A673 (cell line): ENCODE results near the gene TSR3. TPM values are rescaled to one million over a fixed set of nuclear protein-coding genes. Genes with fewer than 3 reads are reported as not detected.
A peak's percentile ranks its signal among the peaks of the same experiment; 100 is the strongest.

ENCODE experiments used
- BruUV-seq: library from RNA; stranded (reverse); fragments of 400-500 nt; replicated peaks from 2 replicates; lab custom pipeline; 2021; lab: Mats Ljungman, UMichigan
- CTCF ChIA-PET: fragments of 300-600 bp; sonication (Branson Sonifier 250); formaldehyde crosslinking; loops from one replicate; lab custom pipeline; 2022; ENCODE audit warnings: antibody characterized with exemption; lab: Charles Lee
- POLR2A ChIA-PET: fragments of 300-600 bp; sonication (Branson Sonifier 250); formaldehyde crosslinking; loops from one replicate; lab custom pipeline; 2022; ENCODE audit warnings: antibody characterized with exemption; ENCODE audit not compliant: low non-redundant PET; lab: Charles Lee
- DNase-seq: peaks from one replicate; pipeline ENCODE4 v3.0.0-alpha.2; 2015; ENCODE audit warnings: low spot score
- H3K27ac ChIP-seq: fragments of 200-600 bp; sonication (generic); 2 replicates; pipeline ENCODE4 v1.5.1; 2016; ENCODE audit warnings: mixed run types, low read depth, mild to moderate bottlenecking, mixed read lengths, antibody characterized with exemption, low read length; ENCODE audit not compliant: poor library complexity, severe bottlenecking
- H3K27me3 ChIP-seq: fragments of 200-600 bp; sonication (generic); replicated peaks from 2 replicates; pipeline ENCODE4 v1.6.1; 2017; ENCODE audit warnings: mixed run types, low read depth, mild to moderate bottlenecking, mixed read lengths, antibody characterized with exemption, low read length; ENCODE audit not compliant: insufficient read depth, poor library complexity
- H3K36me3 ChIP-seq: fragments of 200-600 bp; sonication (generic); 2 replicates; pipeline ENCODE4 v1.6.1; 2016; ENCODE audit warnings: mixed run types, mild to moderate bottlenecking, mixed read lengths, antibody characterized with exemption, low read length; ENCODE audit not compliant: insufficient read depth, poor library complexity, severe bottlenecking
- H3K4me1 ChIP-seq: fragments of 200-600 bp; sonication (generic); 2 replicates; pipeline ENCODE4 v1.6.1; 2017; ENCODE audit warnings: mixed run types, mild to moderate bottlenecking, mixed read lengths, antibody characterized with exemption, low read length; ENCODE audit not compliant: insufficient read depth, poor library complexity, severe bottlenecking
- H3K4me3 ChIP-seq: fragments of 200-600 bp; sonication (generic); 2 replicates; pipeline ENCODE4 v1.5.1; 2016; ENCODE audit warnings: low read depth, mixed run types, mild to moderate bottlenecking, mixed read lengths, low read length; ENCODE audit not compliant: poor library complexity, severe bottlenecking
- H3K9me3 ChIP-seq: fragments of 200-600 bp; sonication (generic); 2 replicates; pipeline ENCODE4 v1.6.1; 2016; ENCODE audit warnings: mixed run types, low read depth, mild to moderate bottlenecking, mixed read lengths, antibody characterized with exemption, low read length; ENCODE audit not compliant: poor library complexity, severe bottlenecking
- EZH2 ChIP-seq: fragments of 200-600 bp; sonication (generic); IDR thresholded peaks from 2 replicates; pipeline ENCODE4 v1.6.1; 2017; ENCODE audit warnings: borderline replicate concordance, low read depth, mild to moderate bottlenecking, mixed read lengths, antibody characterized with exemption, low read length; ENCODE audit not compliant: poor library complexity, severe bottlenecking
- intact Hi-C: fragments of 100-400 bp; cut with micrococcal nuclease; formaldehyde crosslinking; loops from one replicate; pipeline ENCODE4 v1.10.0; 2022; ENCODE audit not compliant: unreplicated experiment
- total RNA-seq: library from RNA; stranded (reverse); gene quantifications from 2 replicates; pipeline ENCODE4 v1.2.3, GENCODE V29; 2021
- TF ChIP-seq, protein P1 (sequence below): fragments of 300-800, 200-600 bp; sonication (generic); conservative IDR thresholded peaks from 2 replicates; pipeline ENCODE4 v1.5.1; 2017; ENCODE audit warnings: low read depth, mild to moderate bottlenecking, antibody characterized with exemption, low read length, moderate library complexity, mixed read lengths

The TSR3 gene
- total RNA-seq, 1 experiment from 2014 or later, result 57.2 TPM

DNA sequence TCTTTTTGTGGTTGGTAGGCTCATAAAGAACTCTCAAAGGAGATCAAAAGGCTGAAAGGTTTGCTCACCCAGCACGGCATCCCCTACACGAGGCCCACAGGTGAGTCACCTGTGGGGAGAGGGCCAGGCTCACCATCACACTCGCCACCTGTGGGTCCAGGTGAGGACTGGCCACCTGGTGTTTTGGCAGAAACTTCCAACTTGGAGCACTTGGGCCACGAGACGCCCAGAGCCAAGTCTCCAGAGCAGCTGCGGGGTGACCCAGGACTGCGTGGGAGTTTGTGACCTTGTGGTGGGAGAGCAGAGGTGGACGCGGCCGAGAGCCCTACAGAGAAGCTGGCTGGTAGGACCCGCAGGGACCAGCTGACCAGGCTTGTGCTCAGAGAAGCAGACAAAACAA is 11.1 kb upstream of the TSR3 start:
- TSS peak; percentile 61 for BruUV-seq
- ChIA-PET POLR2A (no interaction called here), CTCF (interaction anchor here (0.5 to 1.0 kb wide), 3 partner anchors 17 to 940 kb away, joined by 3 to 5 read pairs (median 4); no protein-coding TSS in a partner anchor)
- no peak overlapping the region for H3K4me3 ChIP-seq
- intact Hi-C loops, result no loop called here
- TF ChIP-seq, protein P1, sequence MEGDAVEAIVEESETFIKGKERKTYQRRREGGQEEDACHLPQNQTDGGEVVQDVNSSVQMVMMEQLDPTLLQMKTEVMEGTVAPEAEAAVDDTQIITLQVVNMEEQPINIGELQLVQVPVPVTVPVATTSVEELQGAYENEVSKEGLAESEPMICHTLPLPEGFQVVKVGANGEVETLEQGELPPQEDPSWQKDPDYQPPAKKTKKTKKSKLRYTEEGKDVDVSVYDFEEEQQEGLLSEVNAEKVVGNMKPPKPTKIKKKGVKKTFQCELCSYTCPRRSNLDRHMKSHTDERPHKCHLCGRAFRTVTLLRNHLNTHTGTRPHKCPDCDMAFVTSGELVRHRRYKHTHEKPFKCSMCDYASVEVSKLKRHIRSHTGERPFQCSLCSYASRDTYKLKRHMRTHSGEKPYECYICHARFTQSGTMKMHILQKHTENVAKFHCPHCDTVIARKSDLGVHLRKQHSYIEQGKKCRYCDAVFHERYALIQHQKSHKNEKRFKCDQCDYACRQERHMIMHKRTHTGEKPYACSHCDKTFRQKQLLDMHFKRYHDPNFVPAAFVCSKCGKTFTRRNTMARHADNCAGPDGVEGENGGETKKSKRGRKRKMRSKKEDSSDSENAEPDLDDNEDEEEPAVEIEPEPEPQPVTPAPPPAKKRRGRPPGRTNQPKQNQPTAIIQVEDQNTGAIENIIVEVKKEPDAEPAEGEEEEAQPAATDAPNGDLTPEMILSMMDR, result no peak
- no peak for TF ChIP-seq EZH2
- H3K9me3 ChIP-seq, result no peaks in the 10 kb centered on the region
- H3K27me3 ChIP-seq, result no peaks in the 10 kb centered on the region
- no peak for DNase-seq
- peaks cover 76% of the 10 kb centered on the region for H3K36me3 ChIP-seq
- H3K4me1 ChIP-seq, result no peaks in the 10 kb centered on the region
- no peak overlapping the region for H3K27ac ChIP-seq

DNA sequence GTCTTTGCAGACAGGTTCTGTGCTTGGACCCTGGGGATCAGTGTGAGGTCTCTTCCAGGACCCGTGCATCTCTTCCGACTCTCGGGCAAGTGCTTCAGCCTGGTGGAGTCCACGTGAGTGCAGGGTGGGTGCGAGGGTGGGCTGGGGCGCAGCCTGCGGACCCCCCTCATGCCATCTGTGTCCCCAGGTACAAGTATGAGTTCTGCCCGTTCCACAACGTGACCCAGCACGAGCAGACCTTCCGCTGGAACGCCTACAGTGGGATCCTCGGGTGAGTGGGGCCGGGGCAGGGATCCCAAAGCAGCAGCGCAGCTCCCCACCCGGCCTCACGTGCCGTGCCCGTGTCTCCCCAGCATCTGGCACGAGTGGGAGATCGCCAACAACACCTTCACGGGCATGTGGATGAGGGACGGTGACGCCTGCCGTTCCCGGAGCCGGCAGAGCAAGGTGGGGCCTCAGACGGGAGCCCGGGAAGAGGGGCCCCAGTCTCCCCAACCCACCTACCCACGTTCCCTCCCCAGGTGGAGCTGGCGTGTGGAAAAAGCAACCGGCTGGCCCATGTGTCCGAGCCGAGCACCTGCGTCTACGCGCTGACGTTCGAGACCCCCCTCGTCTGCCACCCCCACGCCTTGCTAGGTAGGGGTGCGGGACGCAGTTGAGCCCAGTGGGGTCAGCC is 10.1 kb upstream of the TSR3 start:
- TF ChIP-seq, protein P1, result no peak
- TF ChIP-seq EZH2, result no peak
- intact Hi-C loops, result no loop called here
- CTCF ChIA-PET, result interaction anchor here (0.5 kb wide), 1 partner anchor 369 kb away, joined by 7 read pairs; no protein-coding TSS in a partner anchor

DNA sequence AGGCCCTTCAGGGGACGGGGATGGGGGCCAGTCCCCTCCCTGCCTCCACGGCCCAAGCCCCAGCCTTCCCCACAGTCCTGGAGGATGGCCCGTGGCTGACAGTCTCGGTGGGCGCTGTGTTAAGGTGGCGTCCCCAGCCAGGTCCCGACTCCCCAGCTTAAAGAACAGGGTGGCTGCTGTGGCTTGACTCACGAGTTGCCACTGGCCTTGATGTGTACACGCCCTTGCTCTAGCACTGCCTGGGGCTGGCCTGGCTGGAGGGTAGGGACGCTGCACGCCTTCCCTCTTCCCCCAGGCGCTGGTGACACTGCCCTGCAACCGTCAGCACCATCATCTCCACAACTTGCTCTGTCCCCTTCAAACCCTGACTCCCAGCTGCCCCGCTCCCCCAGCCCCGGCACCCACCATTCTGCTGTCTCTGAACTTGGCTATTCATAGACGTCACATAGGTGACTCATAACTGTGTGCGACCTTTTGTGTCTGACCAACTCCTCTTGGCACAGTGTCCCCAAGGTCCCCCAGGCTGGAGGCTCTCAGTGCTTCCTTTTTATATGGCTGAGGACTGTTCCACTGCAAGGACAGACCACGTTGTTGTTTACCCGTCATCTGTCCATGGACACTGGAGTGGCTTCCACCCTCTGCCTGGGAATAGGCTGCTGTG is 6.4 kb upstream of the TSR3 start:
- intact Hi-C loops, result no loop called here
- DNase-seq, result no peak
- peaks cover 2% of the 10 kb centered on the region for H3K4me1 ChIP-seq
- POLR2A ChIA-PET, result no interaction called here
- TF ChIP-seq, protein P1, result no peak
- TF ChIP-seq EZH2, result no peak
- no TSS peak for BruUV-seq
- H3K27ac ChIP-seq, result no peak overlapping the region
- CTCF ChIA-PET, result no interaction called here
- H3K4me3 ChIP-seq, result no peak overlapping the region
- no peaks in the 10 kb centered on the region for H3K27me3 ChIP-seq
- H3K36me3 ChIP-seq, result peaks cover 37% of the 10 kb centered on the region
- H3K9me3 ChIP-seq, result no peaks in the 10 kb centered on the region

More for the DNA sequence above, 10.1 kb upstream of the TSR3 start:
- H3K36me3 ChIP-seq, result peaks cover 72% of the 10 kb centered on the region
- no peaks in the 10 kb centered on the region for H3K27me3 ChIP-seq
- no peaks in the 10 kb centered on the region for H3K9me3 ChIP-seq
- DNase-seq, result no peak
- no peaks in the 10 kb centered on the region for H3K4me1 ChIP-seq
- POLR2A ChIA-PET, result no interaction called here
- H3K4me3 ChIP-seq, result no peak overlapping the region
- no peak overlapping the region for H3K27ac ChIP-seq
- no TSS peak for BruUV-seq
